GM12878 (cell line): Measurements from ENCODE around the gene CRB2. TPM values are rescaled to one million over a fixed set of nuclear protein-coding genes. Genes with fewer than 3 reads are reported as not detected.

Experiments used
- ATAC-seq: fragments of 200-7000 bp; cut with Tn5 transposase; 3 replicates; pipeline ENCODE4 v1.9.1; 2020; ENCODE audit warnings: mild to moderate bottlenecking, moderate library complexity
- BruUV-seq: library from RNA; stranded (reverse); fragments of 400-500 nt; replicated peaks from 2 replicates; lab custom pipeline; 2021; lab: Mats Ljungman, UMichigan
- CTCF ChIA-PET: fragments of 300-600 bp; sonication (Branson Sonifier 250); formaldehyde crosslinking; extraction: SDS; loops from one replicate; lab custom pipeline; 2021; ENCODE audit warnings: inconsistent platforms; lab: Yijun Ruan, JAX
- POLR2A ChIA-PET: fragments of 350-600 bp; formaldehyde crosslinking; extraction: SDS; loops from one replicate; lab custom pipeline; 2021; ENCODE audit warnings: inconsistent platforms; lab: Charles Lee
- RAD21 ChIA-PET: fragments of 300-600 bp; sonication (Branson Sonifier 250); formaldehyde crosslinking; loops from one replicate; lab custom pipeline; 2023; ENCODE audit warnings: antibody characterized with exemption; ENCODE audit not compliant: unreplicated experiment; lab: Charles Lee
- SMC1A ChIA-PET: fragments of 300-600 bp; sonication (Branson Sonifier 250); formaldehyde crosslinking; loops from one replicate; lab custom pipeline; 2023; ENCODE audit not compliant: unreplicated experiment, uncharacterized antibody; lab: Charles Lee
- DNase-seq: peaks from one replicate; pipeline ENCODE4 v3.0.0-alpha.2; 2011; ENCODE audit warnings: low read depth, low spot score
- FAIRE-seq: peaks from 3 replicates; lab custom pipeline; 2011; peaks lifted over from hg19 to GRCh38; lab: Jason Lieb, UNC
- H2AFZ ChIP-seq: 2 replicates; pipeline ENCODE4 v1.6.0; 2011; ENCODE audit warnings: low read depth, low read length, control low read depth; ENCODE audit not compliant: control insufficient read depth
- H3K27ac ChIP-seq: 2 replicates; pipeline ENCODE4 v1.5.1; 2011; ENCODE audit warnings: control low read depth; ENCODE audit not compliant: control insufficient read depth, insufficient read depth
- H3K27me3 ChIP-seq, 2 experiments: replicated peaks in 1 of 2; 2 replicates each; pipeline versions ENCODE4 v1.6.0 to v1.6.1; 2011; ENCODE audit warnings: low read length in 1 of 2; ENCODE audit not compliant: control insufficient read depth in 2 of 2, insufficient read depth in 2 of 2
- H3K36me3 ChIP-seq, 2 experiments: 2 replicates each; pipeline ENCODE4 v1.5.1; 2011; ENCODE audit warnings: low read length in 1 of 2; ENCODE audit not compliant: control insufficient read depth in 2 of 2, insufficient read depth in 2 of 2
- H3K4me1 ChIP-seq: 2 replicates; pipeline ENCODE4 v1.6.1; 2011; ENCODE audit warnings: mild to moderate bottlenecking, low read length, moderate library complexity, mixed read lengths; ENCODE audit not compliant: control insufficient read depth, insufficient read depth
- H3K4me2 ChIP-seq: 2 replicates; pipeline ENCODE4 v1.6.0; 2011; ENCODE audit warnings: control low read depth; ENCODE audit not compliant: control insufficient read depth, insufficient read depth
- H3K4me3 ChIP-seq: fragments of 200-600 bp; sonication (generic); 2 replicates; pipeline ENCODE4 v1.5.1; 2016
- H3K79me2 ChIP-seq: 2 replicates; pipeline ENCODE4 v1.6.0; 2011; ENCODE audit warnings: low read length; ENCODE audit not compliant: control insufficient read depth, insufficient read depth
- H3K9ac ChIP-seq: 2 replicates; pipeline ENCODE4 v1.8.0; 2011; ENCODE audit warnings: low read length, control low read depth, mixed read lengths; ENCODE audit not compliant: control insufficient read depth, insufficient read depth
- H3K9me3 ChIP-seq: replicated peaks from 3 replicates; pipeline ENCODE4 v1.5.1; 2011; ENCODE audit warnings: mild to moderate bottlenecking, low read length; ENCODE audit not compliant: control insufficient read depth, insufficient read depth
- H4K20me1 ChIP-seq: 2 replicates; pipeline ENCODE4 v1.6.0; 2011; ENCODE audit not compliant: control insufficient read depth, insufficient read depth
- BMI1 ChIP-seq: fragments of 450-650 bp; IDR thresholded peaks from 2 replicates; pipeline ENCODE4 v1.6.1; 2016; ENCODE audit warnings: mild to moderate bottlenecking, moderate library complexity, borderline replicate concordance
- REST ChIP-seq: IDR thresholded peaks from 2 replicates; pipeline ENCODE4 v1.6.1; 2012; ENCODE audit warnings: mild to moderate bottlenecking, low read depth, low read length
- YY1 ChIP-seq: IDR thresholded peaks from 2 replicates; pipeline ENCODE4 v1.6.1; 2011; ENCODE audit warnings: low read depth, mild to moderate bottlenecking, low read length
- WGBS: methylation state at CpG from one replicate; pipeline ENCODE4 v1.1.6; 2016; ENCODE audit warnings: low lambda C conversion rate; ENCODE audit not compliant: insufficient replicate concordance, insufficient coverage; ENCODE audit errors: missing lambda C conversion rate; 5-methylcytosine and 5-hydroxymethylcytosine counted together
- in situ Hi-C: fragments of 300-500 bp; cut with MboI; formaldehyde crosslinking; loops from 9 replicates; pipeline ENCODE4 v1.14.3; 2018; ENCODE audit warnings: mixed read lengths
- intact Hi-C: fragments of 100-400 bp; cut with micrococcal nuclease; formaldehyde crosslinking; loops from one replicate; pipeline ENCODE4 v1.14.2; 2022; ENCODE audit not compliant: unreplicated experiment
- polyA plus RNA-seq, 11 experiments: library from polyadenylated mRNA; depleted of rRNA in 4 of 11; unstranded in 6 of 11; stranded (reverse) in 5 of 11; fragments of >200 nt; fragmentation: Nextera tagmentation in 4 of 11; fragmentation: Illumina TruSeq in 1 of 11; extraction: Ambion mirVana in 4 of 11; extraction: Trizol in 1 of 11; gene quantifications; 1 replicate in 1 of 11; 2 replicates in 10 of 11; pipeline versions ENCODE4 v1.2.1 to v1.2.3, GENCODE V29; 2011 to 2016; ENCODE audit warnings: inconsistent platforms in 2 of 11, missing spikeins in 2 of 11, low read depth in 1 of 11
- total RNA-seq, 4 experiments: library from RNA; depleted of rRNA in 3 of 4; stranded (reverse); fragments of >200 nt in 3 of 4; fragmentation: Illumina TruSeq in 1 of 4; extraction: Trizol in 1 of 4; gene quantifications; 2 replicates each; pipeline versions ENCODE4 v1.2.1 to v1.2.3, GENCODE V29; 2013 to 2021

CRB2 gene
- total and polyA plus RNA-seq, 10 of the 15 experiments (the other 5 are each of a cell fraction or from before 2014, with no cell fraction given), result 0.01 to 0.80 (median 0.23) TPM; not detected in 3

GRCh38 chr9:123358181-123358905 is 2.3 kb downstream of the CRB2 start:
- no peaks in the 10 kb centered on the region for H3K79me2 ChIP-seq
- no peak for FAIRE-seq
- no peak for ATAC-seq
- H4K20me1 ChIP-seq, result no peaks in the 10 kb centered on the region
- ChIA-PET CTCF (interaction anchor here (1.9 kb wide), 1 partner anchor 8 kb away, joined by 12 read pairs; no protein-coding TSS in a partner anchor), POLR2A (interaction anchor here (0.6 kb wide), 3 partner anchors 68 to 416 kb away, joined by 3 to 7 read pairs (median 3); no protein-coding TSS in a partner anchor), RAD21 (no interaction called here), SMC1A (no interaction called here)
- no peak overlapping the region for H3K4me2 ChIP-seq
- in situ Hi-C loops, result loop anchor here (10.0 kb wide), 1 partner anchor 894 kb away; no protein-coding TSS in a partner anchor
- H3K9me3 ChIP-seq, result no peaks in the 10 kb centered on the region
- H3K36me3 ChIP-seq, result no peaks in the 10 kb centered on the region
- WGBS, result 41% methylated on average over 10 of the region's 10 CpGs
- H3K27ac ChIP-seq, result no peak overlapping the region
- peaks cover 17% of the 10 kb centered on the region for H3K4me1 ChIP-seq
- no peak for DNase-seq
- TF ChIP-seq REST (no peak), BMI1 (no peak), YY1 (no peak)
- intact Hi-C loops, result loop anchor here (10.0 kb wide), 1 partner anchor 364 kb away; no protein-coding TSS in a partner anchor
- H3K27me3 ChIP-seq, result no peaks in the 10 kb centered on the region; a peak in 1 of 4 replicates
- no TSS peak for BruUV-seq
- H3K9ac ChIP-seq, result no peak overlapping the region
- H3K4me3 ChIP-seq, result no peak overlapping the region
- no peak overlapping the region for H2AFZ ChIP-seq
